Neuronal stem cell (in vitro differentiated cells): ENCODE data around the gene FGFR2.

Experiments used
- DNase-seq: peaks from one replicate; pipeline ENCODE4 v3.0.0-alpha.2; 2013; ENCODE audit warnings: low spot score
- H2AFZ ChIP-seq: one replicate; pipeline ENCODE4 v1.6.1; 2013; ENCODE audit warnings: mild to moderate bottlenecking, low read length, inconsistent platforms
- H2AK5ac ChIP-seq: 2 replicates; pipeline ENCODE4 v1.6.1; 2013; ENCODE audit warnings: low read depth, mild to moderate bottlenecking, inconsistent platforms, low read length, moderate library complexity, mixed read lengths
- H2BK120ac ChIP-seq: 2 replicates; pipeline ENCODE4 v1.6.1; 2013; ENCODE audit warnings: low read depth, mild to moderate bottlenecking, inconsistent platforms, low read length, moderate library complexity, mixed read lengths
- H2BK12ac ChIP-seq: one replicate; pipeline ENCODE4 v1.6.1; 2013; ENCODE audit warnings: low read length, inconsistent platforms
- H2BK15ac ChIP-seq: 2 replicates; pipeline ENCODE4 v1.6.1; 2013; ENCODE audit warnings: mild to moderate bottlenecking, low read length, inconsistent platforms, mixed read lengths
- H2BK5ac ChIP-seq: one replicate; pipeline ENCODE4 v1.6.1; 2013; ENCODE audit warnings: inconsistent platforms, mild to moderate bottlenecking, low read length, moderate library complexity
- H3K14ac ChIP-seq: one replicate; pipeline ENCODE4 v1.6.1; 2013; ENCODE audit warnings: low read length, inconsistent platforms
- H3K18ac ChIP-seq: 2 replicates; pipeline ENCODE4 v1.6.1; 2013; ENCODE audit warnings: low read length, inconsistent platforms
- H3K23ac ChIP-seq: 2 replicates; pipeline ENCODE4 v1.6.1; 2013; ENCODE audit warnings: low read depth, mild to moderate bottlenecking, mixed read lengths, low read length, inconsistent platforms; ENCODE audit not compliant: poor library complexity
- H3K27ac ChIP-seq: replicated peaks from 3 replicates; pipeline ENCODE4 v1.5.1; 2013; ENCODE audit warnings: low read length, inconsistent platforms
- H3K27me3 ChIP-seq, 3 experiments: 2 replicates each; pipeline ENCODE4 v1.6.1; 2013; ENCODE audit warnings: low read length in 3 of 3, mild to moderate bottlenecking in 2 of 3, inconsistent platforms in 1 of 3, low read depth in 1 of 3, mixed read lengths in 1 of 3, moderate library complexity in 1 of 3; ENCODE audit not compliant: control insufficient read depth in 3 of 3, insufficient read depth in 3 of 3
- H3K36me3 ChIP-seq, 2 donors: replicated peaks in 1 of 2; 2 replicates each; pipeline ENCODE4 v1.6.1; 2013; ENCODE audit warnings: low read length in 2 of 2; ENCODE audit not compliant: control insufficient read depth in 2 of 2, insufficient read depth in 2 of 2
- H3K4ac ChIP-seq: 2 replicates; pipeline ENCODE4 v1.6.1; 2013; ENCODE audit warnings: inconsistent platforms, mild to moderate bottlenecking, low read length, moderate library complexity
- H3K4me1 ChIP-seq, 2 donors: 1 replicate in 1 of 2; 2 replicates in 1 of 2; pipeline ENCODE4 v1.6.1; 2013; ENCODE audit warnings: low read length in 2 of 2, low read depth in 1 of 2; ENCODE audit not compliant: control insufficient read depth in 2 of 2, insufficient read depth in 1 of 2
- H3K4me2 ChIP-seq: one replicate; pipeline ENCODE4 v1.6.1; 2013; ENCODE audit warnings: mild to moderate bottlenecking, low read length, inconsistent platforms; ENCODE audit not compliant: insufficient read depth, poor library complexity, severe bottlenecking
- H3K4me3 ChIP-seq, 2 donors: 2 replicates each; pipeline ENCODE4 v1.5.1; 2013; ENCODE audit warnings: low read length in 2 of 2, mild to moderate bottlenecking in 2 of 2, inconsistent platforms in 1 of 2, moderate library complexity in 1 of 2
- H3K79me1 ChIP-seq: one replicate; pipeline ENCODE4 v1.6.1; 2013; ENCODE audit warnings: low read depth, mild to moderate bottlenecking, inconsistent platforms, low read length, moderate library complexity
- H3K9ac ChIP-seq: one replicate; pipeline ENCODE4 v1.6.1; 2013; ENCODE audit warnings: mild to moderate bottlenecking, low read depth, low read length, inconsistent platforms; ENCODE audit not compliant: poor library complexity
- H3K9me3 ChIP-seq, 2 donors: replicated peaks in 1 of 2; 2 replicates each; pipeline versions ENCODE3 to v1.6.1; 2013; ENCODE audit warnings: low read length in 2 of 2, mild to moderate bottlenecking in 2 of 2, inconsistent platforms in 1 of 2, low read depth in 1 of 2, mixed read lengths in 1 of 2, moderate library complexity in 1 of 2; ENCODE audit not compliant: control insufficient read depth in 2 of 2, insufficient read depth in 1 of 2
- H4K8ac ChIP-seq: one replicate; pipeline ENCODE4 v1.6.1; 2013; ENCODE audit warnings: low read depth, mild to moderate bottlenecking, inconsistent platforms, low read length, moderate library complexity
- H4K91ac ChIP-seq: one replicate; pipeline ENCODE4 v1.6.1; 2013; ENCODE audit warnings: low read length, low read depth, mild to moderate bottlenecking, inconsistent platforms; ENCODE audit not compliant: poor library complexity
- WGBS, 2 donors: extraction: QIAGEN DNeasy Blood & Tissue Kit; methylation state at CpG; one replicate each; pipeline ENCODE4 v1.1.7; 2013; ENCODE audit warnings: missing lambda C conversion rate in 2 of 2, mixed read lengths in 1 of 2; ENCODE audit not compliant: insufficient read length in 2 of 2, insufficient replicate concordance in 1 of 2; ENCODE audit errors: extremely low coverage in 2 of 2; 5-methylcytosine and 5-hydroxymethylcytosine counted together

FGFR2 gene

GRCh38 chr10:121500701-121501332, 97.4 kb downstream of the FGFR2 start:
- Histone ChIP-seq H3K18ac (no peak overlapping the region), H4K91ac (no peak overlapping the region), H3K4ac (no peak overlapping the region), H3K27ac (no peak overlapping the region), H3K23ac (no peak overlapping the region), H3K4me3 (no peak overlapping the region), H2AK5ac (no peak overlapping the region), H3K14ac (no peak overlapping the region), H3K4me2 (no peak overlapping the region), H3K79me1 (no peaks in the 10 kb centered on the region), H3K4me1 (no peaks in the 10 kb centered on the region), H3K36me3 (peaks cover 0 to 9% of the 10 kb centered on the region in 2 donors), H2BK12ac (no peak overlapping the region), H4K8ac (no peak overlapping the region), H3K9me3 (no peaks in the 10 kb centered on the region), H2BK15ac (no peak overlapping the region), H2BK5ac (no peak overlapping the region), H2AFZ (no peak overlapping the region), H3K9ac (no peak overlapping the region), H2BK120ac (no peak overlapping the region), H3K27me3 (no peaks in the 10 kb centered on the region)
- no CpG with 5 or more reads among the region's 16 CpGs for WGBS, 2 donors
- DNase-seq, result no peak

GRCh38 chr10:121497513-121498470, 100.5 kb downstream of the FGFR2 start:
- no peak for DNase-seq
- Histone ChIP-seq H3K9ac (no peak overlapping the region), H3K9me3 (no peaks in the 10 kb centered on the region), H3K79me1 (no peaks in the 10 kb centered on the region), H3K14ac (no peak overlapping the region), H2AFZ (no peak overlapping the region), H3K4ac (no peak overlapping the region), H2AK5ac (no peak overlapping the region), H2BK120ac (no peak overlapping the region), H3K18ac (no peak overlapping the region), H2BK15ac (no peak overlapping the region), H3K4me3 (no peak overlapping the region), H3K27me3 (no peaks in the 10 kb centered on the region), H3K23ac (no peak overlapping the region), H3K36me3 (peaks cover 0 to 12% of the 10 kb centered on the region in 2 donors), H4K8ac (no peak overlapping the region), H2BK12ac (no peak overlapping the region), H2BK5ac (no peak overlapping the region), H4K91ac (no peak overlapping the region), H3K4me1 (peaks cover 0 to 2% of the 10 kb centered on the region in 2 donors), H3K4me2 (no peak overlapping the region), H3K27ac (no peak overlapping the region)
- WGBS, 2 donors, result 100% methylated on average over 1 of the region's 14 CpGs; no CpG with 5 or more reads in 1 of the 2 donors

GRCh38 chr10:121495719-121496118, 102.5 kb downstream of the FGFR2 start:
- H3K18ac ChIP-seq, result no peak overlapping the region
- H2BK15ac ChIP-seq, result no peak overlapping the region
- H2AFZ ChIP-seq, result no peak overlapping the region
- no peak overlapping the region for H3K9ac ChIP-seq
- no peak overlapping the region for H2BK5ac ChIP-seq
- no peak overlapping the region for H2BK12ac ChIP-seq
- H3K27ac ChIP-seq, result no peak overlapping the region
- no peak for DNase-seq
- no peaks in the 10 kb centered on the region for H3K9me3 ChIP-seq
- no peak overlapping the region for H3K4me2 ChIP-seq
- H3K4me3 ChIP-seq, result no peak overlapping the region
- no peak overlapping the region for H2BK120ac ChIP-seq
- no peak overlapping the region for H3K4ac ChIP-seq
- no peak overlapping the region for H3K14ac ChIP-seq
- no CpG with 5 or more reads among the region's 9 CpGs for WGBS, 2 donors
- no peaks in the 10 kb centered on the region for H3K27me3 ChIP-seq
- no peak overlapping the region for H4K91ac ChIP-seq
- peaks cover 0 to 4% of the 10 kb centered on the region in 2 donors for H3K4me1 ChIP-seq
- no peak overlapping the region for H4K8ac ChIP-seq
- no peak overlapping the region for H3K23ac ChIP-seq
- no peak overlapping the region for H2AK5ac ChIP-seq
- peaks cover 0 to 9% of the 10 kb centered on the region in 2 donors for H3K36me3 ChIP-seq
- H3K79me1 ChIP-seq, result no peaks in the 10 kb centered on the region

- Histone ChIP-seq H2BK5ac (no peak overlapping the region), H3K23ac (no peak overlapping the region), H3K79me1 (no peaks in the 10 kb centered on the region), H2AK5ac (no peak overlapping the region), H2BK15ac (no peak overlapping the region), H4K8ac (no peak overlapping the region), H2BK120ac (no peak overlapping the region), H3K27me3 (no peaks in the 10 kb centered on the region), H3K9me3 (no peaks in the 10 kb centered on the region), H2BK12ac (no peak overlapping the region), H3K9ac (no peak overlapping the region), H3K4me3 (no peak overlapping the region), H3K4ac (no peak overlapping the region), H3K36me3 (peaks cover 0 to 9% of the 10 kb centered on the region in 2 donors), H4K91ac (no peak overlapping the region), H3K4me1 (peaks cover 0 to 4% of the 10 kb centered on the region in 2 donors), H3K18ac (no peak overlapping the region), H2AFZ (no peak overlapping the region), H3K4me2 (no peak overlapping the region), H3K14ac (no peak overlapping the region), H3K27ac (no peak overlapping the region)
- no CpG with 5 or more reads among the region's 2 CpGs for WGBS, 2 donors
- DNase-seq, result no peak
Observed at GRCh38 chr10:121494296-121494695, 103.9 kb downstream of the FGFR2 start.
